ENCODE data around the gene SSC5D.

DNA sequence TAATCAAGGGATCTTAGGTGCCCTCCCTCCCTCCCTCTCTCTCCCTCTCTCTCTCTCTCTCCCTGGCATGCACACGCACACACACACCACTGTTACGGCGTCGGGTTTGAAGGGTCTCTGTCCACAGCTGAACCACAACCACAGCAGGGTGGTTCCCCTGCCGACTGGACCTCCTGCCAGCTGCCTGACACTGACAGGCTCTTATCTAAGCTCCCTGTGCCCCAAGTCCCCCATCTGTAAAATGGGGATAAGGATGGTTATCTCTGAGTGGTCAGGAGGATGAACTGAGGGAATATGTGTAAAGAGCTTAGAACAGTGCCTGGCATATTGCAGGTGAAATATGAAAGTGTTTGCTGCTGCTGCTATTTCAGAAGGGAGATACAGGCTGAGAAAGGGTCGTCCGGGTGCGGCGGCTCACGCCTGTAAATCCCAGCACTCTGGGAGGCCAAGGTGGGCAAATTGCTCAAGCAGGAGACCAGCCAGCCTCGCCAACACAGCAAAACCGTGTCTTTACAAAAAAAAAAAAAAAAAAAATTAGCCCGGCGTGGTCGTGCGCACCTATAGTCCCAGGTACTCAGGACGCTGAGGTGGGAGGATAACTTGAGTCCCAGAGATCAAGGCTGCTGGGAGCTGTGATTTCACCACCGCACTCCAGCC is 44.3 kb upstream of the SSC5D start:
- TF ChIP-seq, protein P1, sequence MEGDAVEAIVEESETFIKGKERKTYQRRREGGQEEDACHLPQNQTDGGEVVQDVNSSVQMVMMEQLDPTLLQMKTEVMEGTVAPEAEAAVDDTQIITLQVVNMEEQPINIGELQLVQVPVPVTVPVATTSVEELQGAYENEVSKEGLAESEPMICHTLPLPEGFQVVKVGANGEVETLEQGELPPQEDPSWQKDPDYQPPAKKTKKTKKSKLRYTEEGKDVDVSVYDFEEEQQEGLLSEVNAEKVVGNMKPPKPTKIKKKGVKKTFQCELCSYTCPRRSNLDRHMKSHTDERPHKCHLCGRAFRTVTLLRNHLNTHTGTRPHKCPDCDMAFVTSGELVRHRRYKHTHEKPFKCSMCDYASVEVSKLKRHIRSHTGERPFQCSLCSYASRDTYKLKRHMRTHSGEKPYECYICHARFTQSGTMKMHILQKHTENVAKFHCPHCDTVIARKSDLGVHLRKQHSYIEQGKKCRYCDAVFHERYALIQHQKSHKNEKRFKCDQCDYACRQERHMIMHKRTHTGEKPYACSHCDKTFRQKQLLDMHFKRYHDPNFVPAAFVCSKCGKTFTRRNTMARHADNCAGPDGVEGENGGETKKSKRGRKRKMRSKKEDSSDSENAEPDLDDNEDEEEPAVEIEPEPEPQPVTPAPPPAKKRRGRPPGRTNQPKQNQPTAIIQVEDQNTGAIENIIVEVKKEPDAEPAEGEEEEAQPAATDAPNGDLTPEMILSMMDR (conservative IDR thresholded peaks at IDR 0.05; ENCODE audit: low read length) = no peak
- no peak for TF ChIP-seq EZH2phosphoT487 (IDR thresholded peaks at IDR 0.05; ENCODE audit: borderline replicate concordance)

Data from Loucy (cell line).